ENCODE measurements around the gene RPGRIP1L.

Gene RPGRIP1L

GRCh38 chr16:53620476-53620875 is 83.2 kb downstream of the RPGRIP1L start:
- TF ChIP-seq, protein P1, sequence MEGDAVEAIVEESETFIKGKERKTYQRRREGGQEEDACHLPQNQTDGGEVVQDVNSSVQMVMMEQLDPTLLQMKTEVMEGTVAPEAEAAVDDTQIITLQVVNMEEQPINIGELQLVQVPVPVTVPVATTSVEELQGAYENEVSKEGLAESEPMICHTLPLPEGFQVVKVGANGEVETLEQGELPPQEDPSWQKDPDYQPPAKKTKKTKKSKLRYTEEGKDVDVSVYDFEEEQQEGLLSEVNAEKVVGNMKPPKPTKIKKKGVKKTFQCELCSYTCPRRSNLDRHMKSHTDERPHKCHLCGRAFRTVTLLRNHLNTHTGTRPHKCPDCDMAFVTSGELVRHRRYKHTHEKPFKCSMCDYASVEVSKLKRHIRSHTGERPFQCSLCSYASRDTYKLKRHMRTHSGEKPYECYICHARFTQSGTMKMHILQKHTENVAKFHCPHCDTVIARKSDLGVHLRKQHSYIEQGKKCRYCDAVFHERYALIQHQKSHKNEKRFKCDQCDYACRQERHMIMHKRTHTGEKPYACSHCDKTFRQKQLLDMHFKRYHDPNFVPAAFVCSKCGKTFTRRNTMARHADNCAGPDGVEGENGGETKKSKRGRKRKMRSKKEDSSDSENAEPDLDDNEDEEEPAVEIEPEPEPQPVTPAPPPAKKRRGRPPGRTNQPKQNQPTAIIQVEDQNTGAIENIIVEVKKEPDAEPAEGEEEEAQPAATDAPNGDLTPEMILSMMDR (IDR thresholded peaks at IDR 0.05; ENCODE audit: low read depth, low read length, missing control alignments) = no peak

GRCh38 chr16:53619235-53619634 is 84.4 kb downstream of the RPGRIP1L start:
- Histone ChIP-seq H3K36me3 (replicated peaks) (no peaks in the 10 kb centered on the region), H3K27me3 (replicated peaks) (no peaks in the 10 kb centered on the region), H3K4me3 (ENCODE audit: low read depth, low read length) (no peak overlapping the region), H3K27ac (no peak overlapping the region)
- in situ Hi-C loops (cut with HindIII; ENCODE audit: low pct_ligation_motif_present, low sequenced_read_pairs) = no loop called here
- DNase-seq = no peak
- TF ChIP-seq, protein P1 (IDR thresholded peaks at IDR 0.05; ENCODE audit: low read depth, low read length, missing control alignments) = no peak

More at GRCh38 chr16:53620476-53620875, 83.2 kb downstream of the RPGRIP1L start:
- no peak for DNase-seq
- in situ Hi-C loops (cut with HindIII; ENCODE audit: low pct_ligation_motif_present, low sequenced_read_pairs) = no loop called here
- Histone ChIP-seq H3K27me3 (replicated peaks) (no peaks in the 10 kb centered on the region), H3K36me3 (replicated peaks) (no peaks in the 10 kb centered on the region), H3K27ac (no peak overlapping the region), H3K4me3 (ENCODE audit: low read depth, low read length) (no peak overlapping the region)

- H3K36me3 ChIP-seq (replicated peaks) = no peaks in the 10 kb centered on the region
- TF ChIP-seq, protein P1 (IDR thresholded peaks at IDR 0.05; ENCODE audit: low read depth, low read length, missing control alignments) = no peak
- in situ Hi-C loops (cut with HindIII; ENCODE audit: low pct_ligation_motif_present, low sequenced_read_pairs) = no loop called here
- no peaks in the 10 kb centered on the region for H3K27me3 ChIP-seq (replicated peaks)
- H3K4me3 ChIP-seq (ENCODE audit: low read depth, low read length) = no peak overlapping the region
- H3K27ac ChIP-seq = no peak overlapping the region
- peak; percentile 18 for DNase-seq
Measured at GRCh38 chr16:53614346-53614745, 89.3 kb downstream of the RPGRIP1L start.

GRCh38 chr16:53612003-53612402 is 91.7 kb downstream of the RPGRIP1L start:
- H3K27ac ChIP-seq = no peak overlapping the region
- DNase-seq = no peak
- no peaks in the 10 kb centered on the region for H3K36me3 ChIP-seq (replicated peaks)
- H3K4me3 ChIP-seq (ENCODE audit: low read depth, low read length) = no peak overlapping the region
- in situ Hi-C loops (cut with HindIII; ENCODE audit: low pct_ligation_motif_present, low sequenced_read_pairs) = no loop called here
- H3K27me3 ChIP-seq (replicated peaks) = no peaks in the 10 kb centered on the region
- TF ChIP-seq, protein P1 (IDR thresholded peaks at IDR 0.05; ENCODE audit: low read depth, low read length, missing control alignments) = no peak

- Histone ChIP-seq H3K4me3 (ENCODE audit: low read depth, low read length) (no peak overlapping the region), H3K36me3 (replicated peaks) (no peaks in the 10 kb centered on the region), H3K27me3 (replicated peaks) (no peaks in the 10 kb centered on the region), H3K27ac (no peak overlapping the region)
- TF ChIP-seq, protein P1 (IDR thresholded peaks at IDR 0.05; ENCODE audit: low read depth, low read length, missing control alignments) = no peak
- in situ Hi-C loops (cut with HindIII; ENCODE audit: low pct_ligation_motif_present, low sequenced_read_pairs) = no loop called here
- no peak for DNase-seq
Measured at GRCh38 chr16:53611179-53611696, 92.4 kb downstream of the RPGRIP1L start.

- Histone ChIP-seq H3K27me3 (replicated peaks) (no peaks in the 10 kb centered on the region), H3K4me3 (ENCODE audit: low read depth, low read length) (no peak overlapping the region), H3K27ac (no peak overlapping the region), H3K36me3 (replicated peaks) (no peaks in the 10 kb centered on the region)
- TF ChIP-seq, protein P1 (IDR thresholded peaks at IDR 0.05; ENCODE audit: low read depth, low read length, missing control alignments) = no peak
- no peak for DNase-seq
- in situ Hi-C loops (cut with HindIII; ENCODE audit: low pct_ligation_motif_present, low sequenced_read_pairs) = no loop called here
Measured at GRCh38 chr16:53609536-53609935, 94.1 kb downstream of the RPGRIP1L start.
